ENCODE results near the gene LIPN. TPM values are rescaled to one million over a fixed set of nuclear protein-coding genes. Genes with fewer than 3 reads are reported as not detected.

Gene LIPN
- total RNA-seq = under 1 TPM in 2 of 6 experiments, not detected in 4; 0.25 to 0.29 TPM
- long read RNA-seq = 0 reads

DNA sequence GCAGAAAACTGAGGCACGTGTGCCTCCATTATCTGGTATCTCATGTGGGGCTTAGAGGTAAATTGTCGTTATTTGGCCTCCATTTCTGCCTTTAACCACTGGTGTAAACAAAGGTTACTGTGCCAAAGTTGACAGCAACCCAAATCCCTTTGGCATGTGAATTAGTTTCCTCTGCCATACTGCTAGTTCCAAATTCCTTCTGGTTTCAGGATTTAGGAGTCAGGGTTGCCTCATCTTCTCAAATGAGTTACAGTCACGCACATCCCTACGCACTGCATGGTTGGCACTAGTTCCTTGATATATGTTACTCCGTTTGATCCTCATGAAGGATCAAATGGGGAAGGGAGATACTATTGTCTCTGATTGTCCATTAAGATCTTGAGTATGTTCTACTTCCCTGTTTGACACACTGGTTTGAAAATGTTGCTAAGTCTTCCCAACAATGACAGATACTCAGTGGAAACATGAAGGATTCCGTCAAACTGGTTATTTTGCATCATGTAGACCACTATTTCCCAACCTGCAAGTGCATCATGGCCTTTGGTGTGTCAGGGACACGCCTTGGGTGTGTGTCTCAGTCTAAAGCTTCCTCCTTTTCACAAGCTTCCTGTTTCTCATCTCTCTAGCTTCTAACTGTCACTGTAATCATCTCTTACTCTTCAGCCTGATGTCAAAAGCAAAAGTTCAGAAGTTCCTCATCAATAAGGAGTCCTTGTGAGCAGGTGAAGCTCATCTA is at the start of gene LIPN:
Gene LIPN (plus strand): TSS at position 655 of the 736 bp plus-strand sequence. CDS start 1,386 bp downstream, outside the sequence.
- H3K4me3 ChIP-seq = no peak within 1 kb of the TSS
- no peak for DNase-seq
- intact Hi-C loops (cut with DNase I) = no loop called here
- H3K9me3 ChIP-seq = no peaks in the 10 kb centered on the region
- no peak within 1 kb of the TSS for H3K27ac ChIP-seq
- 65% methylated on average over 7 of the region's 7 CpGs for WGBS (ENCODE audit: insufficient coverage, low coverage, low lambda C conversion rate, missing lambda C conversion rate)
- peak in 3 of 4 donors; percentile 46 to 61 (median 53) for ATAC-seq
- no peak for TF ChIP-seq CTCF (IDR thresholded peaks at IDR 0.05)
- no peak for TF ChIP-seq POLR2A (IDR thresholded peaks at IDR 0.05)
- H3K27me3 ChIP-seq = no peaks in the 10 kb centered on the region
- no peaks in the 10 kb centered on the region for H3K36me3 ChIP-seq
- H3K4me1 ChIP-seq = no peaks in the 10 kb centered on the region

DNA sequence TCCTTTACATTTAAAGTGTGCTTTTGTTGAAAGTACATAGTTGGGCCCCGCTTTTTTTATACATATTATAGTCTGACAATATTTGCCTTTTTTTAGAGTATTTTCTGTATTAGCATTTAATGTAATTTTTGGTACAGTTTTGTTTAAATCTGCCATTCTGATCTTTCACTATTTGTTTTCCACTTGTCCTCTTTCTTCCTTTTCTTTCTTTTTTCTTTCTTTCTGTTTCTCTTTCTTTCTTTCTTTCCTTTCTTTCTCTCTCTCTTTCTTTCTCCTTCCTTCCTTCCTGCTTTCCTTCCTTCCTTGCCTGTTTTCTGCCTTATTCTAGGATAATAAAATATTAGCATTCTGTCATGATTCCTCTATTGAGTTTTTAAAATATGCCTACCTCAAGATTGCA is 44.3 kb upstream of the LIPN start:
- TF ChIP-seq CTCF (IDR thresholded peaks at IDR 0.05) (no peak), POLR2A (IDR thresholded peaks at IDR 0.05) (no peak)
- Histone ChIP-seq H3K27me3 (no peaks in the 10 kb centered on the region), H3K4me3 (no peak overlapping the region), H3K9me3 (no peaks in the 10 kb centered on the region), H3K4me1 (no peaks in the 10 kb centered on the region), H3K36me3 (no peaks in the 10 kb centered on the region), H3K27ac (no peak overlapping the region)
- no peak for DNase-seq
- no peak for ATAC-seq
- WGBS (ENCODE audit: insufficient coverage, low coverage, low lambda C conversion rate, missing lambda C conversion rate) = 77% methylated on average over 1 of the region's 1 CpG
- intact Hi-C loops (cut with DNase I) = no loop called here

DNA sequence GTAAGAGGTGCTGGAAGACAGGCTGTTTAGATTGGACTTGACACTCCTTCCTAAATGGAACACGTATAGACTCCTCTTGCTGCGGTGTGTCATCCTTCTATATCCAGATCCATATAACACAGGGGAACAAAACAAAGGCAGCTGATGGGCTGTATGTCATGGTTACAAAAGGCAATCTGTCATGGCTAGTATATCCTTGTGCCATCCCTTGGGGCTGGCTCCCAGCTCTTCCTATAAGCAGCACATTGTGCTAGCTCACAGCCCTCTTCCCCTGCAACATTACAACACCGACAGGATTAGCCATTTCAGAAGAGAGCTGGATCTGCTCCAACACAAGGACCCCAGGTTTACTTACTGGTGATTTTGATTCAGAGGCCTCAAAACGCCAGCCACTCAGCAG is 38.4 kb upstream of the LIPN start:
- no peak for ATAC-seq
- WGBS (ENCODE audit: insufficient coverage, low coverage, low lambda C conversion rate, missing lambda C conversion rate) = 75% methylated on average over 4 of the region's 4 CpGs
- Histone ChIP-seq H3K27me3 (no peaks in the 10 kb centered on the region), H3K4me3 (no peak overlapping the region), H3K36me3 (no peaks in the 10 kb centered on the region), H3K9me3 (no peaks in the 10 kb centered on the region), H3K4me1 (no peaks in the 10 kb centered on the region), H3K27ac (no peak overlapping the region)
- no peak for TF ChIP-seq POLR2A (IDR thresholded peaks at IDR 0.05)
- no peak for TF ChIP-seq CTCF (IDR thresholded peaks at IDR 0.05)
- no peak for DNase-seq
- intact Hi-C loops (cut with DNase I) = no loop called here

GRCh38 chr10:88725798-88726197 is 34.0 kb upstream of the LIPN start:
- Histone ChIP-seq H3K4me3 (no peak overlapping the region), H3K36me3 (no peaks in the 10 kb centered on the region), H3K27ac (no peak overlapping the region), H3K9me3 (no peaks in the 10 kb centered on the region), H3K4me1 (no peaks in the 10 kb centered on the region), H3K27me3 (no peaks in the 10 kb centered on the region)
- no peak for DNase-seq
- intact Hi-C loops (cut with DNase I) = no loop called here
- TF ChIP-seq CTCF (IDR thresholded peaks at IDR 0.05) (no peak), POLR2A (IDR thresholded peaks at IDR 0.05) (no peak)
- ATAC-seq = peak in 1 of 4 donors; percentile 32
- 16% methylated on average over 1 of the region's 1 CpG for WGBS (ENCODE audit: insufficient coverage, low coverage, low lambda C conversion rate, missing lambda C conversion rate)

Data from right lobe of liver (tissue), 6 donors.